Urothelium cell line (cell line): ENCODE measurements around the gene TEN1.
A peak's percentile ranks its signal among the peaks of the same experiment; 100 is the strongest.
"Not testable (repeated sequence)": the region's sequence is repeated elsewhere in the genome, so short reads cannot be mapped to it uniquely, and the experiment has no call there.

ENCODE experiments used
- DNase-seq: peaks from one replicate; pipeline ENCODE4 v3.0.0; 2011; ENCODE audit warnings: low spot score, mixed read lengths
- FAIRE-seq: peaks from 2 replicates; lab custom pipeline; 2011; peaks lifted over from hg19 to GRCh38; lab: Jason Lieb, UNC

Gene TEN1

GRCh38 chr17:76024353-76024752, 45.3 kb downstream of the TEN1 start:
- no peak for DNase-seq
- FAIRE-seq, result no peak

DNA sequence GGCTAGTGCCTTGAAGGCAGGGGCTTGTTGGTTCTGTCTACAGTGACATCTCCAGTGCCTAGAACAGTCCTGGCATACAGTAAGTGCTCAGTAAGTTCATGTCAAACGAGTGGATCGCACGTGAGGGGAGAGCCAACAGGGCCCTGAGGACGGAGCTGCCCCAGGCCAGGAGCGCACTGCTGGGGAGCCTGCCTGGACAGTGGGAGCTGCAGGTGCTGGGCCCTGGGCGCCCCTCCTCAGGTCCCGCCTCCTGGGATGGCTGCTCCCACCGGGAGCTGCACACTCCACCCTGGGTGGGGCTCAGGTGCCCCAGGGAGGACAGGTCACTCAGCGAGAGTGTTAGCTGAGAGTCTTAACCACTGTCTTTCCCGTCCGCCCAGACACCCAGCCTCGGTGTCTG, 46.3 kb downstream of the TEN1 start:
- no peak for FAIRE-seq
- DNase-seq, result no peak

GRCh38 chr17:76026714-76027158, 47.7 kb downstream of the TEN1 start:
- FAIRE-seq, result no peak
- DNase-seq, result no peak

- FAIRE-seq (peak; percentile 66), DNase-seq (no peak)
Measured at GRCh38 chr17:76027159-76027839, 48.3 kb downstream of the TEN1 start, which contains the start of gene EVPL. Gene EVPL, minus strand, starts transcription at chr17:76027306. Its CDS starts 108 bp downstream, at chr17:76027198.

GRCh38 chr17:76032073-76032779, 53.2 kb downstream of the TEN1 start:
- no peak for DNase-seq
- FAIRE-seq, result peak; percentile 17

DNA sequence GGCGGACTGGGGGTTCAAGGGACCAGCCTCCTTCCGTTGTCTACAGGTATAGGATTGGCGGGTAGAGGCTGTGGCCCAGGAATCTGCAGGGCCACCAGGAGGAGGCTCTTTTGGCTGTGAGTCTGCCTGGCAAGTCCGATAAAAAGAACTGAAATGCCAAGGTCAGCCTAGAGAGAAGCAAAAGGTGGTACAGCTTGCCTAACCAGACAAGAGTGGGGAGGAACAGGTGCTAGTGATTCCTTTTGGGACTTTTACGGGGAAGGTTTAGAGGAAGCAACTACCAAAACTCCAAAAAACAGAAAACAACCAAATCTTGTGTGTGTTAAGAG, 53.7 kb downstream of the TEN1 start:
- DNase-seq (no peak), FAIRE-seq (no peak)

GRCh38 chr17:76033139-76033538, 54.1 kb downstream of the TEN1 start:
- DNase-seq (no peak), FAIRE-seq (no peak)

GRCh38 chr17:76034428-76035350, 55.6 kb downstream of the TEN1 start:
- FAIRE-seq (peak; percentile 27), DNase-seq (no peak)

- FAIRE-seq (peak; percentile 32), DNase-seq (no peak)
Measured at GRCh38 chr17:76036497-76037261, 57.6 kb downstream of the TEN1 start.

- FAIRE-seq (no peak), DNase-seq (no peak)
Measured at GRCh38 chr17:76038050-76038449, 59.0 kb downstream of the TEN1 start.

- DNase-seq (no peak), FAIRE-seq (peak; percentile 77)
Measured at GRCh38 chr17:76039121-76039520, 60.1 kb downstream of the TEN1 start.

GRCh38 chr17:76040376-76040775, 61.3 kb downstream of the TEN1 start:
- no peak for FAIRE-seq
- no peak for DNase-seq

GRCh38 chr17:76042868-76043267, 63.8 kb downstream of the TEN1 start:
- FAIRE-seq, DNase-seq: not testable (repeated sequence)

DNA sequence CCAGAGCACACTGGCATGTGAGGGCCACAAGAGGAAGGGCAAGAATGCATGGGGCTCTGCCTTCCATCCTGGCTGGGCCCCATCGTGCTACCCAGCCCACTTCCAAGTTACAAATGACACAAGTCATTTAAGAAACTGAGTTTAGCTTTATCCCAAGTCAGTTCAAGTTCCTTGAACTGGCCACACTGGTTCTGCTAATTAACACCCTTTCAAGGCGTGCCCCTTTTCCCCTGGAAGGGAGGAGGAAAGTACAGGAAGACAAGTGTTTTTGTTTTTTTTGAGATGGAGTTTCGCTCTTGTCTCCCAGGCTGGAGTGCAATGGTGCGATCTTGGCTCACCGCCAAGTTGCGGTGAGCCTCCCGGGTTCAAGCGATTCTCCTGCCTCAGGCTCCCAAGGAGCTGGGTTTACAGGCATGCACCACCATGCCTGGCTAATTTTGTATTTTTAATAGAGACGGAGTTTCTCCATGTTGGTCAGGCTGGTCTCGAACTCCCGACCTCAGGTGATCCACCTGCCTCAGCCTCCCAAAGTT, 65.5 kb downstream of the TEN1 start:
- FAIRE-seq, result peak; percentile 40

GRCh38 chr17:76046064-76046463, 67.0 kb downstream of the TEN1 start:
- no peak for DNase-seq
- FAIRE-seq, result no peak

More for the DNA sequence above, 65.5 kb downstream of the TEN1 start:
- DNase-seq, result not testable (repeated sequence)

- FAIRE-seq, result no peak
- DNase-seq, result peak; percentile 22
Measured at GRCh38 chr17:76048025-76048605, 69.1 kb downstream of the TEN1 start.

- peak; percentile 71 for DNase-seq
- peak; percentile 63 for FAIRE-seq
Measured at GRCh38 chr17:76048711-76049110, 69.7 kb downstream of the TEN1 start.

- DNase-seq (no peak), FAIRE-seq (no peak)
Measured at GRCh38 chr17:76049239-76049638, 70.2 kb downstream of the TEN1 start.

GRCh38 chr17:76049836-76050537, 70.9 kb downstream of the TEN1 start:
- no peak for FAIRE-seq
- no peak for DNase-seq
